H1 (cell line): ENCODE data around the gene DCX. TPM values are rescaled to one million over a fixed set of nuclear protein-coding genes. Genes with fewer than 3 reads are reported as not detected.

ENCODE experiments used
- CTCF ChIA-PET: fragments of 300-600 bp; sonication (Branson Sonifier 250); formaldehyde crosslinking; loops from one replicate; lab custom pipeline; 2021; ENCODE audit not compliant: partially characterized antibody; lab: Charles Lee
- POLR2A ChIA-PET: fragments of 300-600 bp; sonication (Branson Sonifier 250); formaldehyde crosslinking; loops from one replicate; lab custom pipeline; 2021; ENCODE audit warnings: inconsistent platforms; ENCODE audit not compliant: partially characterized antibody; lab: Charles Lee
- DNase-seq, 2 experiments: peaks; one replicate each; pipeline versions ENCODE4 v3.0.0 to v3.0.0-alpha.2; 2010 to 2022; ENCODE audit warnings: low spot score in 2 of 2, low read depth in 1 of 2, mixed read lengths in 1 of 2
- FAIRE-seq: peaks from 2 replicates; lab custom pipeline; 2011; peaks lifted over from hg19 to GRCh38; lab: Jason Lieb, UNC
- H2AFZ ChIP-seq: 2 replicates; pipeline ENCODE4 v1.8.1; 2012; ENCODE audit warnings: low read length, inconsistent platforms
- H2AK5ac ChIP-seq: 2 replicates; pipeline ENCODE4 v1.6.1; 2013; ENCODE audit warnings: low read depth, low read length
- H2BK120ac ChIP-seq: replicated peaks from 2 replicates; pipeline ENCODE3; 2013; ENCODE audit warnings: low read depth, low read length, inconsistent platforms
- H2BK12ac ChIP-seq: 2 replicates; pipeline ENCODE4 v1.6.1; 2013; ENCODE audit warnings: low read depth, low read length
- H2BK15ac ChIP-seq: 2 replicates; pipeline ENCODE4 v1.6.1; 2013; ENCODE audit warnings: low read length
- H2BK20ac ChIP-seq: 2 replicates; pipeline ENCODE4 v1.6.1; 2013; ENCODE audit warnings: low read length
- H2BK5ac ChIP-seq: 2 replicates; pipeline ENCODE4 v1.6.1; 2013; ENCODE audit warnings: low read depth, low read length
- H3K14ac ChIP-seq: 2 replicates; pipeline ENCODE4 v1.6.1; 2013; ENCODE audit warnings: inconsistent platforms; ENCODE audit not compliant: insufficient read length
- H3K18ac ChIP-seq: 2 replicates; pipeline ENCODE4 v1.6.1; 2013; ENCODE audit warnings: low read length; ENCODE audit errors: extremely low read depth
- H3K23ac ChIP-seq: 2 replicates; pipeline ENCODE4 v1.6.1; 2013; ENCODE audit warnings: inconsistent platforms; ENCODE audit not compliant: insufficient read length
- H3K23me2 ChIP-seq: 2 replicates; pipeline ENCODE4 v1.6.1; 2013; ENCODE audit warnings: low read depth, low read length
- H3K27ac ChIP-seq: 2 replicates; pipeline ENCODE4 v1.6.1; 2011; ENCODE audit warnings: low read depth, low read length, inconsistent platforms
- H3K27me3 ChIP-seq, 4 experiments: replicated peaks in 1 of 4; 1 replicate in 1 of 4; 2 replicates in 3 of 4; pipeline versions ENCODE4 v1.6.1 to v1.8.1; 2011 to 2013; ENCODE audit warnings: low read length in 3 of 4, mild to moderate bottlenecking in 3 of 4, inconsistent platforms in 2 of 4, mixed read lengths in 2 of 4, moderate library complexity in 1 of 4; ENCODE audit not compliant: control insufficient read depth in 3 of 4, insufficient read depth in 3 of 4; ENCODE audit errors: extremely low read depth in 1 of 4
- H3K36me3 ChIP-seq, 4 experiments: 2 replicates each; pipeline versions ENCODE4 v1.6.1 to v1.8.1; 2011 to 2013; ENCODE audit warnings: mild to moderate bottlenecking in 4 of 4, low read length in 3 of 4, moderate library complexity in 2 of 4, control low read depth in 1 of 4, inconsistent platforms in 1 of 4; ENCODE audit not compliant: insufficient read depth in 4 of 4, control insufficient read depth in 2 of 4
- H3K4ac ChIP-seq: replicated peaks from 2 replicates; pipeline ENCODE3; 2013; ENCODE audit warnings: low read length, low read depth, mixed read lengths, inconsistent platforms; ENCODE audit not compliant: insufficient read length
- H3K4me1 ChIP-seq, 4 experiments: replicated peaks in 1 of 4; 1 replicate in 1 of 4; 2 replicates in 3 of 4; pipeline versions ENCODE4 v1.6.1 to v1.8.1; 2011 to 2013; ENCODE audit warnings: low read length in 3 of 4, inconsistent platforms in 2 of 4, mixed read lengths in 1 of 4; ENCODE audit not compliant: insufficient read depth in 4 of 4, control insufficient read depth in 3 of 4
- H3K4me2 ChIP-seq, 2 experiments: 2 replicates each; pipeline versions ENCODE4 v1.6.1 to v1.8.1; 2011 to 2013; ENCODE audit warnings: low read depth in 2 of 2, low read length in 2 of 2, control low read depth in 1 of 2, inconsistent platforms in 1 of 2, mild to moderate bottlenecking in 1 of 2; ENCODE audit not compliant: insufficient read depth in 1 of 2
- H3K4me3 ChIP-seq, 4 experiments: fragments of 200-600, 300-600 bp in 1 of 4; sonication (generic), shearing (Covaris generic), sonication (Bioruptor Twin) in 1 of 4; 2 replicates each; pipeline versions ENCODE4 v1.5.1 to v1.8.1; 2011 to 2016; ENCODE audit warnings: low read length in 4 of 4, low read depth in 3 of 4, control low read depth in 2 of 4, inconsistent platforms in 2 of 4, mild to moderate bottlenecking in 2 of 4, mixed read lengths in 1 of 4, moderate library complexity in 1 of 4; ENCODE audit not compliant: insufficient read depth in 2 of 4; ENCODE audit errors: extremely low read depth in 1 of 4
- H3K56ac ChIP-seq: replicated peaks from 2 replicates; pipeline ENCODE3; 2013; ENCODE audit warnings: low read depth, mild to moderate bottlenecking, mixed read lengths, low read length, inconsistent platforms; ENCODE audit not compliant: insufficient read length
- H3K79me1 ChIP-seq: 2 replicates; pipeline ENCODE4 v1.6.1; 2013; ENCODE audit warnings: low read depth, low read length, control low read depth
- H3K79me2 ChIP-seq, 2 experiments: 2 replicates each; pipeline versions ENCODE4 v1.6.1 to v1.8.1; 2012 to 2013; ENCODE audit warnings: low read length in 2 of 2, mild to moderate bottlenecking in 2 of 2, inconsistent platforms in 1 of 2; ENCODE audit not compliant: insufficient read depth in 2 of 2, control insufficient read depth in 1 of 2
- H3K9ac ChIP-seq, 4 experiments: replicated peaks in 1 of 4; 1 replicate in 1 of 4; 2 replicates in 3 of 4; pipeline versions ENCODE4 v1.6.1 to v1.8.1; 2011 to 2013; ENCODE audit warnings: low read depth in 3 of 4, low read length in 3 of 4, control low read depth in 2 of 4, mild to moderate bottlenecking in 2 of 4, moderate library complexity in 2 of 4, inconsistent platforms in 1 of 4; ENCODE audit errors: extremely low read depth in 1 of 4
- H3K9me3 ChIP-seq, 2 experiments: 2 replicates each; pipeline versions ENCODE4 v1.6.1 to v1.8.1; 2012 to 2013; ENCODE audit warnings: mild to moderate bottlenecking in 2 of 2, moderate library complexity in 2 of 2, control low read depth in 1 of 2, inconsistent platforms in 1 of 2, low read depth in 1 of 2, low read length in 1 of 2, mixed read lengths in 1 of 2; ENCODE audit not compliant: insufficient read depth in 2 of 2
- H4K20me1 ChIP-seq, 2 experiments: replicated peaks in 1 of 2; 2 replicates each; pipeline versions ENCODE3 to v1.8.1; 2011 to 2013; ENCODE audit warnings: inconsistent platforms in 2 of 2, low read length in 2 of 2, mild to moderate bottlenecking in 1 of 2; ENCODE audit not compliant: insufficient read depth in 2 of 2, control insufficient read depth in 1 of 2
- H4K5ac ChIP-seq: 2 replicates; pipeline ENCODE4 v1.6.1; 2013; ENCODE audit warnings: low read length, low read depth, mixed read lengths, inconsistent platforms; ENCODE audit not compliant: insufficient read length
- H4K8ac ChIP-seq: 2 replicates; pipeline ENCODE4 v1.8.0; 2013; ENCODE audit warnings: mild to moderate bottlenecking, moderate library complexity, low read length, inconsistent platforms; ENCODE audit not compliant: insufficient read depth; ENCODE audit errors: extremely low read depth
- H4K91ac ChIP-seq: replicated peaks from 2 replicates; pipeline ENCODE3; 2013; ENCODE audit warnings: low read length, mixed read lengths, inconsistent platforms; ENCODE audit not compliant: insufficient read length
- BCL11A ChIP-seq, 2 experiments: IDR thresholded peaks; one replicate each; pipeline ENCODE4 v1.6.1; 2011; ENCODE audit warnings: low read depth in 2 of 2, low read length in 2 of 2, mild to moderate bottlenecking in 2 of 2
- CEBPB ChIP-seq: IDR thresholded peaks from 2 replicates; pipeline ENCODE4 v1.6.1; 2012; ENCODE audit warnings: low read depth, low read length
- CHD1 ChIP-seq: IDR thresholded peaks from 2 replicates; pipeline ENCODE4 v1.6.1; 2012; ENCODE audit warnings: low read depth, low read length, improper control_type of control experiment
- CHD2 ChIP-seq: IDR thresholded peaks from 2 replicates; pipeline ENCODE4 v1.6.1; 2012; ENCODE audit warnings: low read length, improper control_type of control experiment
- E2F6 ChIP-seq: IDR thresholded peaks from 2 replicates; pipeline ENCODE4 v1.6.1; 2012; ENCODE audit warnings: inconsistent platforms
- EGR1 ChIP-seq: IDR thresholded peaks from 2 replicates; pipeline ENCODE4 v1.6.1; 2011; ENCODE audit warnings: low read depth, low read length, borderline replicate concordance
- EP300 ChIP-seq, 2 experiments: IDR thresholded peaks; 1 replicate in 1 of 2; 2 replicates in 1 of 2; pipeline ENCODE4 v1.6.1; 2011 to 2012; ENCODE audit warnings: low read depth in 2 of 2, low read length in 2 of 2, mild to moderate bottlenecking in 2 of 2, borderline replicate concordance in 1 of 2, inconsistent platforms in 1 of 2, moderate library complexity in 1 of 2
- JUND ChIP-seq: IDR thresholded peaks from 2 replicates; pipeline ENCODE4 v1.6.1; 2011; ENCODE audit warnings: mild to moderate bottlenecking, improper control_type of control experiment, low read length
- SP1 ChIP-seq: IDR thresholded peaks from 2 replicates; pipeline ENCODE4 v1.6.1; 2011; ENCODE audit warnings: low read depth, low read length
- SP2 ChIP-seq: IDR thresholded peaks from 2 replicates; pipeline ENCODE4 v1.6.1; 2012; ENCODE audit warnings: mild to moderate bottlenecking, low read length, inconsistent platforms
- TAF1 ChIP-seq: IDR thresholded peaks from 2 replicates; pipeline ENCODE4 v1.6.1; 2011; ENCODE audit warnings: mild to moderate bottlenecking, low read depth, low read length
- TCF12 ChIP-seq: IDR thresholded peaks from 2 replicates; pipeline ENCODE4 v1.6.1; 2011; ENCODE audit warnings: low read depth, mild to moderate bottlenecking, low read length
- WGBS, 2 experiments: shearing (Covaris generic) in 1 of 2; methylation state at CpG; one replicate each; pipeline versions ENCODE4 v1.1.6 to v1.1.7; 2013 to 2015; ENCODE audit warnings: low lambda C conversion rate in 2 of 2, mixed read lengths in 2 of 2, inconsistent platforms in 1 of 2, low coverage in 1 of 2, missing lambda C conversion rate in 1 of 2; ENCODE audit not compliant: insufficient replicate concordance in 2 of 2, insufficient coverage in 1 of 2, insufficient read length in 1 of 2; ENCODE audit errors: extremely low coverage in 1 of 2, missing lambda C conversion rate in 1 of 2; 5-methylcytosine and 5-hydroxymethylcytosine counted together
- polyA plus RNA-seq, 7 experiments: library from polyadenylated mRNA; depleted of rRNA in 3 of 7; stranded (reverse) in 5 of 7; unstranded in 2 of 7; fragments of >200 nt in 5 of 7; fragments of 200-250 nt in 2 of 7; gene quantifications; 1 replicate in 5 of 7; 2 replicates in 1 of 7; 4 replicates in 1 of 7; pipeline versions ENCODE4 v1.2.1 to v1.2.3, GENCODE V29; 2011 to 2013; ENCODE audit warnings: missing spikeins in 2 of 7, mixed read lengths in 2 of 7
- total RNA-seq: library from RNA; stranded (reverse); fragmentation: NEBNext Ultra II Directional; extraction: Animal tissue kit (Norgen Biotek cat#: 25700); gene quantifications from 2 replicates; pipeline ENCODE4 v1.2.1, GENCODE V29; 2021
- TF ChIP-seq, protein P1 (sequence below): IDR thresholded peaks from 2 replicates; pipeline ENCODE4 v1.6.1; 2011; ENCODE audit warnings: low read length, improper control_type of control experiment

DCX gene
- total and polyA plus RNA-seq, 2 of the 8 experiments (the other 6 are each of a cell fraction or from before 2014, with no cell fraction given), result 1.3 to 3.3 TPM

DNA sequence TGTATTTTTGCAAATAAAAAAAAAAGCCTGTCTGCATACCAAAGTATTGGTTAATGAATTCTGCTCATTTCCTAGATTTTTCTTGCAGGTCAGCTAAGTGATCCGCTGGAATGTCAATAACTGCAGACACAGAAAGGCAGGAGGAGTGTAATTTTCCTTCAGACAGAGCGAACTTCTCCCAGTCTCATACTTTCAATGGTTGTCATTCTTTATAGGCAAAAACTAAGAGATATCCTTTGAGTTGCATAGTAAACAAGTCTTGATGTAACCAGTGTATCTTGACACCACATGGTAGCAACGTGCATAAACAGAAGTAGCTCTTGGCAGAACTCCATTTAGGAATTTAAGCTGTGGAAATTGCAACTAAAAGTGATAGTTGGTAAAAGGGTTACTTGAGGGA, 149.9 kb downstream of the DCX start:
- no peak overlapping the region for H3K9ac ChIP-seq
- H3K14ac ChIP-seq, result no peak overlapping the region
- no peaks in the 10 kb centered on the region for H3K4me1 ChIP-seq
- H2BK5ac ChIP-seq, result no peak overlapping the region
- H2BK15ac ChIP-seq, result no peak overlapping the region
- H3K23ac ChIP-seq, result no peak overlapping the region
- H3K56ac ChIP-seq, result no peak overlapping the region
- H4K5ac ChIP-seq, result no peak overlapping the region
- no peaks in the 10 kb centered on the region for H3K79me2 ChIP-seq
- CTCF ChIA-PET, result interaction anchor here (1.4 kb wide), 1 partner anchor 183 kb away, joined by 3 read pairs; no protein-coding TSS in a partner anchor
- H3K36me3 ChIP-seq, result no peaks in the 10 kb centered on the region
- FAIRE-seq, result no peak
- no peak overlapping the region for H2BK120ac ChIP-seq
- H3K9me3 ChIP-seq, result no peaks in the 10 kb centered on the region
- no peaks in the 10 kb centered on the region for H3K79me1 ChIP-seq
- no peak overlapping the region for H2BK20ac ChIP-seq
- H4K91ac ChIP-seq, result no peak overlapping the region
- H2AK5ac ChIP-seq, result no peak overlapping the region
- no peak overlapping the region for H3K4ac ChIP-seq
- no peaks in the 10 kb centered on the region for H4K20me1 ChIP-seq
- WGBS, 2 experiments, result 96% methylated on average over 3 of the region's 3 CpGs; no CpG with 5 or more reads in 1 of the 2 experiments
- no peak overlapping the region for H3K4me3 ChIP-seq
- H3K18ac ChIP-seq, result no peak overlapping the region
- H3K4me2 ChIP-seq, result no peak overlapping the region
- H4K8ac ChIP-seq, result no peak overlapping the region
- H2AFZ ChIP-seq, result no peak overlapping the region
- POLR2A ChIA-PET, result no interaction called here
- no peak overlapping the region for H3K27ac ChIP-seq
- H3K23me2 ChIP-seq, result no peaks in the 10 kb centered on the region
- no peak for DNase-seq
- no peaks in the 10 kb centered on the region for H3K27me3 ChIP-seq
- H2BK12ac ChIP-seq, result no peak overlapping the region
- no peak for TF ChIP-seq E2F6
- TF ChIP-seq JUND, result no peak
- TF ChIP-seq CHD1, result no peak
- no peak for TF ChIP-seq SP1
- TF ChIP-seq, protein P1, sequence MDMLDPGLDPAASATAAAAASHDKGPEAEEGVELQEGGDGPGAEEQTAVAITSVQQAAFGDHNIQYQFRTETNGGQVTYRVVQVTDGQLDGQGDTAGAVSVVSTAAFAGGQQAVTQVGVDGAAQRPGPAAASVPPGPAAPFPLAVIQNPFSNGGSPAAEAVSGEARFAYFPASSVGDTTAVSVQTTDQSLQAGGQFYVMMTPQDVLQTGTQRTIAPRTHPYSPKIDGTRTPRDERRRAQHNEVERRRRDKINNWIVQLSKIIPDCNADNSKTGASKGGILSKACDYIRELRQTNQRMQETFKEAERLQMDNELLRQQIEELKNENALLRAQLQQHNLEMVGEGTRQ, result no peak
- TF ChIP-seq TAF1, result no peak
- TF ChIP-seq CEBPB, result no peak
- TF ChIP-seq BCL11A (IDR thresholded peaks at IDR 0.05; ENCODE audit: low read depth in 2 of 2, low read length in 2 of 2), result no peak
- TF ChIP-seq SP2, result no peak
- no peak for TF ChIP-seq EP300 (IDR thresholded peaks at IDR 0.05; ENCODE audit: borderline replicate concordance in 1 of 2, low read depth in 2 of 2, low read length in 2 of 2)
- TF ChIP-seq EGR1, result no peak
- no peak for TF ChIP-seq TCF12
- no peak for TF ChIP-seq CHD2
